GM19397 (cell line): ENCODE results near the gene CAMTA1.

Experiments used
- ATAC-seq: cut with Tn5 transposase; IDR thresholded peaks from one replicate; pipeline ENCODE4 v1.9.1; 2021; ENCODE audit warnings: mild to moderate bottlenecking, moderate library complexity; ENCODE audit not compliant: unreplicated experiment

Gene CAMTA1

GRCh38 chr1:6971048-6971447, 185.8 kb downstream of the CAMTA1 start:
- no peak for ATAC-seq

GRCh38 chr1:6971699-6972098, 186.4 kb downstream of the CAMTA1 start:
- no peak for ATAC-seq

GRCh38 chr1:6972399-6972798, 187.1 kb downstream of the CAMTA1 start:
- no peak for ATAC-seq

- ATAC-seq, result no peak
These were observed 190.2 kb downstream of the CAMTA1 start for GRCh38 chr1:6975331-6976043.

GRCh38 chr1:6976044-6976375, 190.8 kb downstream of the CAMTA1 start:
- ATAC-seq, result no peak

GRCh38 chr1:6979003-6979613, 193.9 kb downstream of the CAMTA1 start:
- ATAC-seq, result no peak

GRCh38 chr1:6981595-6981994, 196.3 kb downstream of the CAMTA1 start:
- ATAC-seq, result no peak

GRCh38 chr1:6982443-6982842, 197.2 kb downstream of the CAMTA1 start:
- no peak for ATAC-seq

GRCh38 chr1:6982860-6983259, 197.6 kb downstream of the CAMTA1 start:
- no peak for ATAC-seq

GRCh38 chr1:6984536-6984935, 199.3 kb downstream of the CAMTA1 start:
- ATAC-seq, result no peak

- no peak for ATAC-seq
These were observed 199.7 kb downstream of the CAMTA1 start for GRCh38 chr1:6984986-6985385.

- ATAC-seq, result no peak
These were observed 200.5 kb downstream of the CAMTA1 start for GRCh38 chr1:6985549-6986276.

GRCh38 chr1:6986281-6986680, 201.0 kb downstream of the CAMTA1 start:
- no peak for ATAC-seq

- ATAC-seq, result no peak
These were observed 202.7 kb downstream of the CAMTA1 start for GRCh38 chr1:6987940-6988339.

- ATAC-seq, result no peak
These were observed 203.5 kb downstream of the CAMTA1 start for GRCh38 chr1:6988796-6989195.

- ATAC-seq, result no peak
These were observed 204.2 kb downstream of the CAMTA1 start for GRCh38 chr1:6989212-6990159.

GRCh38 chr1:6991266-6991665, 206.0 kb downstream of the CAMTA1 start:
- ATAC-seq, result no peak

GRCh38 chr1:6995789-6996188, 210.5 kb downstream of the CAMTA1 start:
- ATAC-seq, result no peak

GRCh38 chr1:6996371-6996770, 211.1 kb downstream of the CAMTA1 start:
- no peak for ATAC-seq

GRCh38 chr1:6996866-6997265, 211.6 kb downstream of the CAMTA1 start:
- ATAC-seq, result no peak

GRCh38 chr1:6998267-6998666, 213.0 kb downstream of the CAMTA1 start:
- no peak for ATAC-seq
